Activated effector memory CD4-positive, alpha-beta T cell treated with anti-CD3 and anti-CD28 coated beads, Interleukin-2, amount 50 U/mL, for 16 hours (primary cell): ENCODE results near the gene IRAK2.

Source experiments
- DNase-seq: peaks from one replicate; pipeline ENCODE4 v3.0.0-alpha.2; 2020

The IRAK2 gene

GRCh38 chr3:10226293-10226692, 61.6 kb downstream of the IRAK2 start:
- DNase-seq = no peak

GRCh38 chr3:10228248-10228950, 63.7 kb downstream of the IRAK2 start:
- peak; percentile 78 for DNase-seq

- DNase-seq = no peak
These were observed 64.9 kb downstream of the IRAK2 start for GRCh38 chr3:10229576-10229975.

- DNase-seq = no peak
These were observed 67.4 kb downstream of the IRAK2 start for GRCh38 chr3:10232137-10232536.

GRCh38 chr3:10233988-10234387, 69.3 kb downstream of the IRAK2 start:
- no peak for DNase-seq

- DNase-seq = no peak
These were observed 70.0 kb downstream of the IRAK2 start for GRCh38 chr3:10234526-10235230.

GRCh38 chr3:10235551-10235950, 70.8 kb downstream of the IRAK2 start:
- no peak for DNase-seq

GRCh38 chr3:10238345-10239183, 73.8 kb downstream of the IRAK2 start:
- peak; percentile 73 for DNase-seq

- DNase-seq = no peak
These were observed 76.1 kb downstream of the IRAK2 start for GRCh38 chr3:10240799-10241198.

GRCh38 chr3:10242182-10243065, 77.7 kb downstream of the IRAK2 start:
- DNase-seq = peak; percentile 90

- DNase-seq = peak; percentile 54
These were observed 79.3 kb downstream of the IRAK2 start for GRCh38 chr3:10244009-10244408.

- no peak for DNase-seq
These were observed 80.5 kb downstream of the IRAK2 start for GRCh38 chr3:10245081-10245712.

GRCh38 chr3:10247679-10248183, 83.0 kb downstream of the IRAK2 start:
- DNase-seq = peak; percentile 60

GRCh38 chr3:10248184-10248983, 83.7 kb downstream of the IRAK2 start, which contains the start of gene TATDN2:
TSS of gene TATDN2 (plus strand) at chr3:10248459. CDS start at chr3:10249201, 742 bp downstream.
- DNase-seq = peak; percentile 97

- DNase-seq = peak; percentile 85
These were observed 84.4 kb downstream of the IRAK2 start for GRCh38 chr3:10248984-10249748.

GRCh38 chr3:10249833-10250232, 85.1 kb downstream of the IRAK2 start:
- no peak for DNase-seq

- peak; percentile 51 for DNase-seq
These were observed 86.3 kb downstream of the IRAK2 start for GRCh38 chr3:10251006-10251405.

GRCh38 chr3:10253731-10254130, 89.0 kb downstream of the IRAK2 start:
- DNase-seq = peak; percentile 31

- peak; percentile 34 for DNase-seq
These were observed 91.1 kb downstream of the IRAK2 start for GRCh38 chr3:10255835-10256234.

- peak; percentile 54 for DNase-seq
These were observed 94.3 kb downstream of the IRAK2 start for GRCh38 chr3:10259036-10259435.
